ENCODE measurements around the gene LYZL2.

The LYZL2 gene

GRCh38 chr10:30586828-30587227 is 42.7 kb downstream of the LYZL2 start:
- no peak for TF ChIP-seq CTCF (IDR thresholded peaks at IDR 0.05)
- H3K4me1 ChIP-seq (ENCODE audit: control insufficient read depth in 1 of 2, insufficient read depth in 1 of 2, low read depth in 1 of 2, low read length in 1 of 2), result peaks cover 33 to 38% of the 10 kb centered on the region in 2 experiments
- H3K9me3 ChIP-seq, result no peaks in the 10 kb centered on the region
- peak overlapping the region; percentile 23 for H3K27ac ChIP-seq
- H3K4me3 ChIP-seq (ENCODE audit: low read depth in 1 of 2, low read length in 1 of 2), result no peak overlapping the region
- no peaks in the 10 kb centered on the region for H3K27me3 ChIP-seq
- no peaks in the 10 kb centered on the region for H3K36me3 ChIP-seq

- Histone ChIP-seq H3K9me3 (no peaks in the 10 kb centered on the region), H3K27me3 (no peaks in the 10 kb centered on the region), H3K36me3 (no peaks in the 10 kb centered on the region), H3K27ac (peak overlapping the region; percentile 74), H3K4me1 (ENCODE audit: control insufficient read depth in 1 of 2, insufficient read depth in 1 of 2, low read depth in 1 of 2, low read length in 1 of 2) (peaks cover 31 to 39% of the 10 kb centered on the region in 2 experiments), H3K4me3 (ENCODE audit: low read depth in 1 of 2, low read length in 1 of 2) (peak overlapping the region; percentile 45 to 48)
- no peak for TF ChIP-seq CTCF (IDR thresholded peaks at IDR 0.05)
Observed at GRCh38 chr10:30583778-30584415, 45.7 kb downstream of the LYZL2 start.

GRCh38 chr10:30581779-30582380 is 47.7 kb downstream of the LYZL2 start:
- Histone ChIP-seq H3K36me3 (no peaks in the 10 kb centered on the region), H3K4me1 (ENCODE audit: control insufficient read depth in 1 of 2, insufficient read depth in 1 of 2, low read depth in 1 of 2, low read length in 1 of 2) (peaks cover 20 to 29% of the 10 kb centered on the region in 2 experiments), H3K27ac (no peak overlapping the region), H3K27me3 (no peaks in the 10 kb centered on the region), H3K9me3 (no peaks in the 10 kb centered on the region), H3K4me3 (ENCODE audit: low read depth in 1 of 2, low read length in 1 of 2) (no peak overlapping the region)
- peak; percentile 81 for TF ChIP-seq CTCF (IDR thresholded peaks at IDR 0.05)

GRCh38 chr10:30580676-30581075 is 48.9 kb downstream of the LYZL2 start:
- H3K4me1 ChIP-seq (ENCODE audit: control insufficient read depth in 1 of 2, insufficient read depth in 1 of 2, low read depth in 1 of 2, low read length in 1 of 2), result peaks cover 20 to 27% of the 10 kb centered on the region in 2 experiments
- no peaks in the 10 kb centered on the region for H3K27me3 ChIP-seq
- H3K27ac ChIP-seq, result no peak overlapping the region
- TF ChIP-seq CTCF (IDR thresholded peaks at IDR 0.05), result no peak
- no peaks in the 10 kb centered on the region for H3K36me3 ChIP-seq
- H3K9me3 ChIP-seq, result no peaks in the 10 kb centered on the region
- H3K4me3 ChIP-seq (ENCODE audit: low read depth in 1 of 2, low read length in 1 of 2), result no peak overlapping the region

GRCh38 chr10:30580241-30580640 is 49.3 kb downstream of the LYZL2 start:
- no peak for TF ChIP-seq CTCF (IDR thresholded peaks at IDR 0.05)
- Histone ChIP-seq H3K4me1 (ENCODE audit: control insufficient read depth in 1 of 2, insufficient read depth in 1 of 2, low read depth in 1 of 2, low read length in 1 of 2) (peaks cover 25 to 31% of the 10 kb centered on the region in 2 experiments), H3K36me3 (no peaks in the 10 kb centered on the region), H3K27me3 (no peaks in the 10 kb centered on the region), H3K9me3 (no peaks in the 10 kb centered on the region), H3K4me3 (ENCODE audit: low read depth in 1 of 2, low read length in 1 of 2) (no peak overlapping the region), H3K27ac (no peak overlapping the region)
